Activated CD4-positive, alpha-beta T cell treated with anti-CD3 and anti-CD28 coated beads, Interleukin-2, amount 50 U/mL, for 1 hour (primary cell): ENCODE results near the gene GLRA3.
"Not testable (repeated sequence)": the region's sequence is repeated elsewhere in the genome, so short reads cannot be mapped to it uniquely, and the experiment has no call there.

ENCODE experiments used
- DNase-seq: peaks from one replicate; pipeline ENCODE4 v3.0.0-alpha.2; 2020

The GLRA3 gene

DNA sequence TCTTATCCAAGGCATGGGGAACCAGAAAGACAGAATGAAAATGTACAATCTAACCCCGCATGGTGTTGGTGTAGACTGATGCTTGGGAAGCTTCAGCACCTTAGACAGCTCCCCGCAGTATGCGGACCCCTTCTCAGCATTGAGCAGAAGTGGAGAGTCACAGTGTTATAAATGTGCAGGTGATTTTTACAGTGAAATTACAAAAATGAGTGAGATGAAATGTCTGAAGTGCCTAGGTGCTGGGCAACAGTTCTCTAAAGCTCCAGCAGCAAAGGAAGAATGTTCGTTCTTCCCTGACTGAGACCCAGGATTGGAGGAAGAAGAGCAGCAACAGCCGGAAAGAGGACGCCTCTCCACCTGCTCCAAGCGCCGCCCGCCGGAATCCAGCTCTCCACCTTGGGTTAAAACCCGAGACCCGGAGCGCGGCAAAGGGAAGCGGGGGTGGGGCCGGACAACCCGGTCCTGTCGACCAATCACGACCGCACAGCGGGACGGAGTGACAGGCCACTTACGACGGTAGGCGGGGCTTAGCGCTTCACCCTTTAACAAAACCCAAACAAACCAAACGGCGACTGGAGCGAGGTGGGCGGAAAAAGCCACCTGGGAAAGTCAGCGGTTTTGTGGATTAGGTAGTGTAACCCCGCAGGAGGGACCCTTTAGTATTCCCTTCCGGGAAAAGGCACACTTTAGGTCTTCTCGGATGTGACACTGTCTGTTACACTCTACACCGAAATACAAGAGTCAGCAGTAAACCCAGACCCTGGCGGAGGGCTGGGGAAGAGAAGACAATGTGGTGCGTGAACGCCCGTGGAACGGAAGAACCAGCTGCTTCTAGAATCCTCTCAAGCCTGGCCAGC lies at the start of gene GLRA3:
Gene GLRA3, minus strand, starts transcription at position 403 of the 857 bp plus-strand sequence. CDS start 436 bp downstream, outside the sequence.
- no peak for DNase-seq

DNA sequence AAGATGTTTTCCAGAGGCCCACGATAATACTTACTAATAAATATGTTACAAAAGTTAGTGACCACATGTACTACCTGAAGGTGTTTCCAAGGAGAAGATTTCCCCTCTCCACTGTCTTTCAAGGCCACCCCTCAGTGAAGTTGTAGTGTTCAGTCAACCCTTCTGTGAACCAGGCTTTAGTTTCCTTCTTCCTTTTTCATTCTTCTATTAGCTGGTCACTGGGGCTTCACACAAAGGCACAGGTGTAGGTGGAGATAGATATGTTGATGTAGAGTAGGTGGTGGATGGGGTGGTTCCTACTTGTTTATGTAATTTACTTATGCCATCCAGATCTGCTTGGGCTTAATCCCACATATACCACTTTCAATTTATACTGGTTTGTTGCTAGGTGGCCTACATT lies 45.9 kb upstream of the GLRA3 start:
- DNase-seq: no peak

DNA sequence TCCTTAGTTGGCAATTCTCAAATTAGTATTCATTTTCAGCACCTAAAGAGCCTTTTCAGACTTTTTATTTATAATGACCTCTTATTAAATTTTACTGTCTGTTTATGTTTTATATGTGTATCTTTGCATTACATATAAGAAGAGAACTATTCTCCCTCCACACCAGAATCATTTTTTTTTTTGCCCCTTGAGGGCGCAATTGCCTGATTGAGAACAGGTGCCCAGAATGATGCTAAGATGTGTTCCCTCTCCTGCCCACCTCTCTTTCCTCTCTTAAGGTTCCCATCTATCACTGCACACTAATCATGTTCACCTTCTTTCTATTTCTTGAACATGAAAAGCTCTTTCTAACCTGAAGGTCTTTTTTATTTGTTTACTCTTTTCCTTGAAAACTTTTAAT lies 44.9 kb upstream of the GLRA3 start:
- no peak for DNase-seq

DNA sequence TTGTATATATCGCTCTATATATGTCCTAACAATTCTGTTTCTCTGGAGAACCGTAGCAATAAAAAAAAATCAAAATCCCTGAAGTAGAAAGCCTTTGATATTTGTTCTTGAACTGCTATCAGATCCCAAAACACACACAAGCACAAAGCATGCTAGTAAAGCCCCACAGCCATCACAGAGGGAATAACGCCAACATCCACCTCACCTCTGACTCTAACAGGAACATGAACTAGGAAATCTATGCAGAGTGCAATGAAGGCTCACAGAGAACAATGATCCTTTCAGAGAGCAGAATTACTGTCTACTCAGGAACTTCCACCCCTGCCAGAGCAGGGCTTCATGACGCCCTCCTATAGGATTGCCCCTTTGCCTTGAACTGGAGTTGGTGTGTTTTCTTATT lies 44.1 kb upstream of the GLRA3 start:
- not testable (repeated sequence) for DNase-seq

DNA sequence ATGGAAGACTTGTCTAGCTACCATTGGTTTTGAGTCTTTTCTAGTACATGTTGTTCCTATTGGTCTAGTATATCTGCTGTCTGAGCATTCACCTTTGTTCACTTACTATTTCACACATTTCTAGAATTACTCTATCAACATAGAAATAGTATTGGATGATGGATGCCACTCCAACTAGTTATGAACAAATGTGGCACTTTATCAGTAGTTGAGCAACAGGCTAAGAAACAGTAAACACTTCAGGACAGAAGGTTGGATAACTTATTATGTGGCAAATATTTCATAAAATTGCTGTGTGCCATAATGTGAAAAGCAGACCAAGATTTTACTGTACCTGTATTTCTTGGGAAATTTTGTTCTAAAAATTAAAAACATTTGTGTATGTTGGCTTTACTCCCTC lies 42.4 kb upstream of the GLRA3 start:
- DNase-seq: no peak

DNA sequence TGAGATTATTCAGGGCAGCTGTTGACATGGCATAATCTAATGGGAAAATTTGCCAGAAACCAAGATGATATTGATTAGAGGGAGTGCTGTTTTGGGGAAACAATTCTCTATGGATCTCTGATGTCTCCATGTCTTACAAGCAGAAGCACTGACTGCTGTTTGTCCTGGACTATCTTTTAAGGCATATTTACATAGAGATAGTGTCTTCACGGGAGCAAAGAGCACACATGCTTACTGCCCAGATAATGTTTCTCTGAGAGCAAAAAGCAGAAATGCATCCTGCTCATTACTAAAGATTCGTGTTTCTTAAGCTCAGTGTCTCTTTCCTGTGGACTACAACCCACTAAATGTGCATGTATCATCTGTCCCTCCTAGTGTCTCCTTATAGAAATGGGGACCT lies 41.3 kb upstream of the GLRA3 start:
- no peak for DNase-seq

DNA sequence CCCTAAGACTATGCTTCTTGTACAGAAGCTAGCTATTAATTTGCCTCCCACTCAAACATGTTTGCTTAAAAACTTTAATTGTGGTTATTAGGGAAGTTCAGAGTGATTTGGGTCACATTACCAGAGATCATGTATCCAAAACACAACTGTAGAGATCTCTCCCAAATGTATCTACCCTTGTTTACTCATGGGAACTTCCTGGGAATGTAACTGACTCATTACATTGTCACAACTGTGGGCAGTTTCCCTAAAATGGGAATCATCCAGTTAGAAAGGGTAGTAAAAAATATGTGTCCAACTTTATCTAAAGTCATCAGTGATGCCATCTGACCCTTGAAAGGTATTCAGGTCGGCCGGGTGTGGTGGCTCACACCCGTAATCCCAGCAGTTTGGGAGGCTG lies 40.3 kb upstream of the GLRA3 start:
- no peak for DNase-seq

DNA sequence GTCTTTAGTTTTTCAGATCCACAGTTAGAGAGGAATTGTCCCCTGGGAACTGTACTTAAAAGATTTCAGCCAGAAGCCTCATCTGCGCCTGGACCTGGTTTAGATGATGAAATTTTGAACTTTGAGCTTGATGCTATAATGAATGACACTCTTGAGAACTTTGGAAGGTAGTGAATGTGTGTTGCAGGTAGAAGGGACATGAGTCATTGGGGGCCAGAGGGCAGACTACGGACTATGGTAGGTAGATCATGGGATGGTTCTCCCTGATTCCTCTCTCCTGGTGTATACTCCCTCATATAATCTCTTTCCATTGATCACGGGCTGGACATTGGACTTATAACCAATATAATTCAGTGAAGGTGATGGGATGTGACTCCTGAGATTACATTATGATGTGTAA lies 38.9 kb upstream of the GLRA3 start:
- no peak for DNase-seq

DNA sequence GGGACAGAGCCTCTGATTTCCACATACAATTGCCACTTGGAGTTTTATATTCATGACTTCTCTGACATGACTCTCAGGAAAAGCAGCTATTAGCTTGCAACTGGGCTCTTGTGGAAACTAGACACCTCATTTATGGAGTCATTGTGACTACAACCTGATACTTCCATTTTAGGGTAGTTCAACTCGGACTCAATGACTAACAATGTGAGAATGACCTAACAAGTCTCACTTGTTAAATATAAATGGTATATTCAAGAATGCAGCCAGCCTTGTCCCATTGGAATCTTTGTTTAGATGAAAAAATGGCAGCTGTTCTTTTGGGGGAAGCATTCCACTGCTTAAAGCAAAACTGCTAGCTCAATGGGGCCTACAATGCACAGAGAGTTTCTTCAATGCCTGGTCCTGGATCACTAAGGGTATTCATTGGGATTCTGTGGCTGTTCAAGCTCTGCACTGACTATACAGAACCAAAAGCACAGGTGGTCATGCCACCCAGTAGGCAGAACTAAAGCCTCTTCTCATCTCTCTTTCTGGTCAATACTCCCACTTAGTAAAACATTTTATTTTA lies 36.5 kb upstream of the GLRA3 start:
- DNase-seq: no peak

DNA sequence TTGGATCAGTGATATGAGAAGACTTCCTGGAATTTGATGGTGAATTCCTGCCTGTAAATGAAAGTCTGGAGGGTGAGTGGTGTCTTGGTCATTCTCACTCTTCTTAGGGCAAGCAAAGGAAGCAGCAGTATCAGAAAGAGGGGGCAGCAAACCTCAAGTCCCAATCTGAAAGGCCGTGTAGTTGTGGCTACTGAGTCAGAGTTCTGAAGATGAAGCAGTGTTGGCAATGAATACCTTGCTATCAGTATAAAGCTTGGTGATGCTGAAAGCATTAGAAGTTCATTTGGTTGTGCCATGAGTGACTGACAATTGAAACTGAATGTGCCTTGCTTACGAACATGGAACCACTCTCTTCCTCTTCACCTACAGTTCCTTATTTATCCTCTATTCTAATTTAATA lies 35.0 kb upstream of the GLRA3 start:
- no peak for DNase-seq

DNA sequence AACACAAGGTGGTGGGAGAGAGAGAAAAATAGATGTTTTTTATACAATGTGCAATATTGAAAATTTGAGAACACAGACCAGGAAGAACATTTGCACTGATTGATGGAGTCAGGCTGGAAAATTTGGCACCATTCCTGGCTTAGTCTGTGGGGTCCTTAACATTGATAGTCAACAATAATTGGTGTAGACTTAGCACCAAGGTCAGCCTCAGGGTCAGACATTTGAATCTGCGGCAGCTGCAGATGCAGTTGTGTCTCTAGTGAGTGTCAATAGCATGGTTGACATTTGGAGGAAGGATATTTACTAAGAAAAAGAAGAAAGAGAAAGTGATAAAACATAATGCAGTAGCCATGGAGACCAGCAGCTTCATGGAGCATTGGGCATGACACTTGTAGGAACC lies 31.5 kb upstream of the GLRA3 start:
- DNase-seq: no peak

DNA sequence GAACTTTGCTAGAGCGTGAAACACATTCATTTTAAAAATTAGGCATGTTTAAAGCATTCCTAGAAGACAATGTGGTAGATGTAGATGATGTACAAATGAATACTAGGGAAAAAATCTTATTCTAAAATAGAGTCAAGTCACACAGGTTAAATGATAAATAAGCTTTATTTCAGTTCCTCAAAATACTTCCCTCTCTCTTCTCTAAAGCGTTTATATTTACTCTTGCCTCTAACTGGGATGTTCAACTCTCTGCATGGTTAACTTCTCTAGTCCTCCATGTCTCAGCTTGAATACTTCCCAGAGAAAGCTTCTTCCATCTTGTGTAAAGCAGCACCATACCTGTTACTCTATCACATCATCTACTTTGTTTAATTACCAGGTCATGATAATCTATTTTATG lies 30.9 kb upstream of the GLRA3 start:
- DNase-seq: no peak

DNA sequence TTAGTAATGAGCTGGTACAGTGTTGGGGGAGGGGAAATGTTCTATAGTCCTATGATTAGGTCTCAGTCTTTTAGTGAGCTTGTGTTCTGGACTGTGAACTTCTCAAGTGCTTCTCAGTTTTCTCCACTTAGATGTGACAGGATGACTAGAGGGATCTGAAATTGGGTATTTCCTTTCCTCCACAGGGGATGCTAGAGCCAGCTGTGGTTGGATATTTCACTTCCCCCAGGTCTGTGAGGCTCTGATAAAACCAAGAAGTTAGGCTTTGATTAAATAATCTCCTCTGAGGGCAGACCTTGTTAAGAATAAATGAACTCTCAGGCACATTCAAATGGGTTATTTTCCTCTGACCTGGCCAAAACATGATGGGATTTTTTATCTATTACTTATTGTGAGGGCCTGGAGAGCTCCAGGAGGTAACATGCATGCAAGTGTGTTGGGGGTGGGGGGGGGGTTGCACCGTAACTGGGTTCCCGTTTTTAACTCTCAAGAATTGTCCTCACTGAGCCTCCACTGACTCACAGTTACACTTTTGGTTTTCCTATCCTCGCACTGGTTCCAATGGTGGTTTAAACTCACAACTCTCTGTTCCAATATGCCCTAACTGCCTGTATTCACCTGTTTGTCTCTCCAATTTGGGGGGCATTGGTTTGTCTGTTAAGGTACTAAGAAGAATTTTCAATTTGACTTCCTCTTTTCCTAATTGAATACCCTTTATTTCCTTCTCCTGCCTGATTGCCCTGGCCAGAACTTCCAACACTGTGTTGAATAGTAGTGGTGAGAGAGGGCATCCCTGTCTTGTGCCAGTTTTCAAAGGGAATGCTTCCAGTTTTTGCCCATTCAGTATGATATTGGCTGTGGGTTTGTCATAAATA lies 28.1 kb upstream of the GLRA3 start:
- no peak for DNase-seq

DNA sequence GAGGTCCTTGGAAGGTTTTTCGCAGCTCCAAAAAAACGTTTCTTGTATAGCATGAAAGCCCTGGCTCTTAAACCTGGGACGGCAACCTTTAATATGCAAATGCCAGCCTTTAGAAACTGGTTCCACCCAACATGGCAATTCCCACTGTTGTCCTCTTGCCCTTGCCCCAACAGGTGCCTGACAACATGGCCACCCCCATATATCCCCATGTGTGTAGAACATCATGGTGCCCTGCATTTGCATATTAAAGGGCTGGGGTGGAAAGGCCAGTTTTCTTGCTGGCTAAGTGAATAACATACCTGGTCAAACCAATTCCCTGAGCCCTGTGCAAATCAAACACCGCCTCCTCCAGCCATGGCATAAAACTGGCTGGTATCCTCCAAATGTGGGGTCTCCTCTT lies 26.0 kb upstream of the GLRA3 start:
- DNase-seq: no peak

DNA sequence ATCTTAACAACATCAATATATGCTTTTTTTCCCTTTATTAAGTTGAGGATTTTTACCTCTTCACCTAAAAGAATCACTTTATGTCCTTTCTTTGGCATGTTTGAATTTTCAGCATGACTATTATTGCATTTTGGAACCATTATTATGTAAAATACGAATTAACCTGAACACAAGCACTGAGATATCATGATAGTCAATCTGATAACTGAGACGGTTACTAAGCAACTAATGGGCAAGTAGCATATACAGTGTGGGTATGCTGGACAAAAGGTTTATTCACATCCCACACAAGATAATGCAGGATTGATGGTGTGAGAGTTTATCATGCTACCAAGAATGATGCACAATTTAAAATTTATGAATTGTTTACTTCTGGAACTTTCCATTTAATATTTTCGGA lies 24.6 kb upstream of the GLRA3 start:
- no peak for DNase-seq

DNA sequence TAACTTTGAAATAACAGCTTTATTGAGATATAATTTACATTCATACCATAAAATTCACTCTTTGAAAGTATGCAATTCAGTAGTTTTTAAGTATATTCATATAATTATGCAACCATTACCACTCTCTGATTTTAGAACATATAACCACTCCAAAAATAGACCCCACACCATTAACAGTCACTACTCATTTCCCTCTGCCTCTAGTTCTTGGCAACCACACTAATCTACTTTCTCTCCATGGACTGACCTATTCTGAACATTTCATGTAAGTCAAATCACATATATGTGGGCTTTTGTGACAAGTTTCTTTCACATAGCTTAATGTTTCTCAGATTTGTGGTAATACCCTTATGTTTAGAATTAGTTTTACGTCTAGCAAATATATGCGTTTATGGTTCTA lies 19.5 kb upstream of the GLRA3 start:
- DNase-seq: no peak

DNA sequence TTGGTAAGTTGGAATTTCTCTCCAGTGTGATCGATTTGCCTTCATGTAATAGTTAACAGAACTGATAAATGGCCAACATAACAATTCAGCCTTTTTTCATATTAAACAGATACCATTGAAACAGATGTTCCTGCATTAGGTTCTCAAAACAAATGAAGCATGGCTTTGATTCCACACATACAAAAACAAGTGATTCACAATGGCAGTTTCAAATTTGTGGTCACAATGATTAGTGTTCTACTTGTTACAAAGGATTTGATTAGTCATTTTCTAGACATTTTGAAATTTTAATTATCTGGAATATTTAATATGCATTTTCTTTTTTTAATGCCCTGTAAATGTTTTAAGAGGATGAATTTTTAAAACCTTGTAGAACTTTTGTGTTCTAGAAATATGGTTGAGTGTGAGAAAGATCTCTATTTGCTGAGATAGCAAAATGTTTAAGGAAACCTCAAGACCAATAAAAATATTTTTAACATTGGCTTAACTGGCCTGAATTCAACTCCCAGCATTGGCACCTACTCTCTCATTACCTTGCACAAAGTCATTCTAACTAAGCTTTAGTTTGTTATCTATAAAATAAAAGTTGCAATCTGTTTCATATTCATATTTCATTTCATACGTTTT lies 18.9 kb upstream of the GLRA3 start:
- no peak for DNase-seq

DNA sequence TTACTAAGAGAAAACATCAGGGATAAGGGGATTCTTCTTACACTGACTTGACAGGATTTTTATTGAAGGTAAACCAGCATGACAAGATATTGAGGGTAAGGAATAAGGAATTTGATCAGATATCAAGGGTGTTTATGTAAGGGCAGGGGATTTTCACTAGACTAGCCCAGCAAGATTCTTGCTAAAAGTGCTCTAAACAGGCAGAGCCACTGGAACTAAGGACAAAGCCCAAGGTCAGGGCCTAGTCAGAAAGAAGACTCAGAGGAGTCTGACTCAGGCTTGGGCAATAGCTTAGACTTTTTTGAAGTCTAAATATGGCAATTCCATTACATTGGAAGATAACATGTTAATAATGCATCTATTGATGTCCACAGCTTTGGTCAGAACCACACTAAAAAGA lies 6.5 kb upstream of the GLRA3 start:
- no peak for DNase-seq

DNA sequence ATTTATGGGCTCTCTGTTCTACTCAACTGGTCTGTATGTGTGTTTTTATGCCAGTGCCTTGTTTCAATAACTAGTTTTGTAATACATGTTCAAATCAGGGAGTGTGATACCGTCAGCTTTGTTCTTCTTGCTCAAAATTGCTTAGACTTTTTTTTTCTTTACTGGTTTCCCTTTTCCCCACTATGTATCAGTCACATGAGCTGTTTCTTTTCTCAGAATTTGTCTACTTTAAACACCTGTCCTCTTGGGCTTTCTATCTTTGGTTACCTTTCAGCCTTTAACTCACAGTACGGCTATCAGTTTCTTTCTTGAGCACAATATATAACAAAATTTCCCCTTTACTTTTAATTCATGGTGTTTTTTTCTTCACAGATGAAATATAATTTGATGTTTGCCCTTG lies 5.4 kb upstream of the GLRA3 start:
- DNase-seq: no peak

DNA sequence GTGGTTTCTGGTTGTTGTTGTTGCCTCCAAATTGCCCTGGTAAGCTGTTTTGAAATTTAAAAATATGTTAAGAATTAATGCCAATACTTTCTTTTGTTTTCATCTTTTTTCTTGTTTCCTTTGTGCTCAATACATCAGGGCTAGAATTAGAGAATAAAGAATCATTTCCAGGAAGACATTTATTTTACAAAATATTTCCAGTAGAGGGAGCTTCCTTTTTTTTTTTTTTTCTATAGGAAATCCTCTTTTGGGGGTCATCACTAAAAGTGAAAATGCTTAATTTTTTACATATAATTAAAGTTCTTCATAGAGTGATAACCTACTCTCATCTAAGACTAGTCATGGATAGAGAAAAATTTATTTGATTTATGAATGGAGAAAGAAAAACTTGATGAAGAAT lies 2.4 kb downstream of the GLRA3 start:
- DNase-seq: no peak

DNA sequence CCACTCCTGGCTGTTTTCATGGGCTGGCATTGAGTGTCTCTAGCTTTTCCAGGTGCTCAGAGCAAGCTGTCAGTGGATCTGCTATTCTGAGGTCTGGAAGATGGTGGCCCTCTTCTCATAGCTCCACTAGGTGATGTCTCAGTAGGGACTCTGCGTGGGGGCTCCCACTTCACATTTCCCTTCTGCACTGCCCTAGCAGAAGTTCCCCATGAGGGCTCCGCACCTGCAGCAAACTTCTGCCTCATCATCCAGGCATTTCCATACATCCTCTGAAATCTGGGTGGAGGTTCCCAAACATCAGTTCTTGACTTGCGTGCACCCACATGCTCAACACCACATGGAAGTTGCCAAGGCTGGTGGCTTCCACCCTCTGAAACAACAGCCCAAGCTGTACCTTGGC lies 13.8 kb downstream of the GLRA3 start:
- DNase-seq: no peak

DNA sequence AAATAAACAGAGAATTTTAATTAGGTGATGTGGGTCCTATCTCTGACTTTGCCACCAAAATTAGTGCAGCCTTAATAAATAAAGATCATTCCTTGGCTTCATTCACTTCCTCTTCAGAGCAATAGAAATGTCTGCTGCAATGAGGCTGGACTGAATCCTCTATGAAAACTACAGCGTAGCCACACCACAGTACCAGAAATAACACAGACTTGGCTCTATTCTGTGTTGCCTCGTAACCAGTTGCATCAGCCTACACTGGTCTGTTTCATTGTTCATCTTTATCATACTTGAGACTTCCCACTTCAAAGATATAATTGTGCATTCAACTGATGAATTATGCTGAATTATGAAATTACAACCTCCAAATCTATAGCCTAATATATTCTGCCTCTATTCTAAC lies 15.8 kb downstream of the GLRA3 start:
- DNase-seq: no peak

DNA sequence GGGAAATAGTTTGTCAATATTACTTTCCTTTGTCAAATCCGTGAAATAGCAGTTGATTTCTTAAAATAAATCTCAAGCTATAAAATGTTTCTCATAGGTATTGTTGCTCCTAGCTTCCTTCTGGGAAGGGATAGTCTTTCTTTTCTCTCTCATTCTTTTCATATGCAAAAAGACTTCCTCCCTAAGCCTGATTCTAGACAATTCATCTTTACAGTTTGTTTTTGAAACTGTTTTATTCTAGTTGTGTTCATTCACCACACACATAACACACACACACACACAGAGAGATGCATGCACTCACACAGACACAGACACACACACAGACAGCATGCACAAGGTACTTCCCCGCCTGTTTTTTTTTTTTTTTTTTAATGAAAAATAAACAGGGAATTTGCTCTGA lies 18.2 kb downstream of the GLRA3 start:
- no peak for DNase-seq
